Activated CD8-positive, alpha-beta T cell treated with anti-CD3 and anti-CD28 coated beads for 36 hours (primary cell): ENCODE data around the gene PAM16. TPM values are rescaled to one million over a fixed set of nuclear protein-coding genes. Genes with fewer than 3 reads are reported as not detected.

Experiments used
- ATAC-seq: fragments of 200-7000 bp; cut with Tn5 transposase; one replicate; pipeline ENCODE4 v1.10.0; 2021; ENCODE audit warnings: mild to moderate bottlenecking, moderate library complexity
- CTCF ChIA-PET: fragments of 350-600 bp; sonication (Branson Sonifier 250); formaldehyde crosslinking; loops from one replicate; lab custom pipeline; 2021; ENCODE audit warnings: antibody characterized with exemption; lab: Charles Lee
- POLR2A ChIA-PET: fragments of 350-600 bp; sonication (Branson Sonifier 250); formaldehyde crosslinking; loops from one replicate; lab custom pipeline; 2021; ENCODE audit warnings: antibody characterized with exemption; lab: Charles Lee
- DNase-seq: peaks from one replicate; pipeline ENCODE4 v3.0.0-alpha.2; 2020
- H3K27ac Mint-ChIP-seq: one replicate; pipeline ENCODE4 v1.8.0; 2021; ENCODE audit warnings: mild to moderate bottlenecking, mixed read lengths
- H3K27me3 Mint-ChIP-seq: one replicate; pipeline ENCODE4 v1.8.0; 2021; ENCODE audit warnings: mixed read lengths
- H3K36me3 Mint-ChIP-seq: one replicate; pipeline ENCODE4 v1.8.0; 2021; ENCODE audit warnings: low read depth, mixed read lengths
- H3K4me1 Mint-ChIP-seq: one replicate; pipeline ENCODE4 v1.8.0; 2021; ENCODE audit warnings: low read depth, mixed read lengths
- H3K4me3 Mint-ChIP-seq: one replicate; pipeline ENCODE4 v1.8.0; 2021; ENCODE audit warnings: mild to moderate bottlenecking, moderate library complexity, mixed read lengths
- H3K9me3 Mint-ChIP-seq: one replicate; pipeline ENCODE4 v1.8.0; 2021; ENCODE audit warnings: mixed read lengths
- intact Hi-C: fragments of 100-400 bp; cut with micrococcal nuclease; formaldehyde crosslinking; loops from one replicate; pipeline ENCODE4 v1.10.0; 2022
- total RNA-seq, 2 experiments: library from RNA; stranded (reverse); gene quantifications; one replicate each; pipeline ENCODE4 v1.2.3, GENCODE V29; 2021
- TF ChIP-seq, protein P1 (sequence below): fragments of 200-600 bp; IDR thresholded peaks from one replicate; pipeline ENCODE4 v1.8.0; 2022; ENCODE audit warnings: antibody characterized with exemption, mild to moderate bottlenecking

The PAM16 gene
- total RNA-seq, 2 experiments from 2014 or later, result 65.9 to 70.1 TPM

- H3K4me3 Mint-ChIP-seq, result no peak overlapping the region
- H3K27me3 Mint-ChIP-seq, result no peaks in the 10 kb centered on the region
- H3K36me3 Mint-ChIP-seq, result peaks cover 5% of the 10 kb centered on the region
- intact Hi-C loops, result no loop called here
- DNase-seq (no peak), ATAC-seq (no peak)
- H3K4me1 Mint-ChIP-seq, result no peaks in the 10 kb centered on the region
- H3K9me3 Mint-ChIP-seq, result no peaks in the 10 kb centered on the region
- H3K27ac Mint-ChIP-seq, result no peak overlapping the region
- POLR2A ChIA-PET, result interaction anchor here (0.8 kb wide), 2 partner anchors 12 to 16 kb away, joined by 3 read pairs; no protein-coding TSS in a partner anchor
- CTCF ChIA-PET, result no interaction called here
- TF ChIP-seq, protein P1, sequence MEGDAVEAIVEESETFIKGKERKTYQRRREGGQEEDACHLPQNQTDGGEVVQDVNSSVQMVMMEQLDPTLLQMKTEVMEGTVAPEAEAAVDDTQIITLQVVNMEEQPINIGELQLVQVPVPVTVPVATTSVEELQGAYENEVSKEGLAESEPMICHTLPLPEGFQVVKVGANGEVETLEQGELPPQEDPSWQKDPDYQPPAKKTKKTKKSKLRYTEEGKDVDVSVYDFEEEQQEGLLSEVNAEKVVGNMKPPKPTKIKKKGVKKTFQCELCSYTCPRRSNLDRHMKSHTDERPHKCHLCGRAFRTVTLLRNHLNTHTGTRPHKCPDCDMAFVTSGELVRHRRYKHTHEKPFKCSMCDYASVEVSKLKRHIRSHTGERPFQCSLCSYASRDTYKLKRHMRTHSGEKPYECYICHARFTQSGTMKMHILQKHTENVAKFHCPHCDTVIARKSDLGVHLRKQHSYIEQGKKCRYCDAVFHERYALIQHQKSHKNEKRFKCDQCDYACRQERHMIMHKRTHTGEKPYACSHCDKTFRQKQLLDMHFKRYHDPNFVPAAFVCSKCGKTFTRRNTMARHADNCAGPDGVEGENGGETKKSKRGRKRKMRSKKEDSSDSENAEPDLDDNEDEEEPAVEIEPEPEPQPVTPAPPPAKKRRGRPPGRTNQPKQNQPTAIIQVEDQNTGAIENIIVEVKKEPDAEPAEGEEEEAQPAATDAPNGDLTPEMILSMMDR, result no peak
These were observed 14.9 kb upstream of the PAM16 start for GRCh38 chr16:4366016-4366415.

DNA sequence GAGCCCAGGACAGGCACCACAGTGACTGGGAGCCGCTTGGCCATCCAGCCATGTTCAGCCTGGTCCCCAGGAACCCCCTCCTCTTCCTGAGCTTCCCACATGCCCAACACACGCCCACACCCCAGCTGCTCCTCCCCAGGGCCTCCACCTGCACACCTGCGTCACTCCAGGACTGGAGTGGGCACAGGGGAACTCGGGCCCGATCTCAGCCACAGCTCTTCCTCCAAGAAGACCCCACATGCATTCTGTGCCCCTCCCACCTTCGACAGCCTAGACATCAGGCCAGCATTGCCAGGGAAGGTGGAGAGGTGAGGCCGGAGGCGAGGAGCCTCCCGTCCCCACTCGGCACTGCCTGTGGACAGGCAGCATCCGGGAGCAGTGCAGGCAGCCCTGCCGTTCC, 14.5 kb upstream of the PAM16 start:
- POLR2A ChIA-PET, result interaction anchor here (0.8 to 1.4 kb wide), 3 partner anchors 9 to 16 kb away, joined by 3 read pairs; no protein-coding TSS in a partner anchor
- ATAC-seq, result no peak

GRCh38 chr16:4365014-4365406, 13.9 kb upstream of the PAM16 start:
- CTCF ChIA-PET, result interaction anchor here (2.0 kb wide), 1 partner anchor 37 kb away, joined by 8 read pairs; no protein-coding TSS in a partner anchor
- Mint-ChIP-seq H3K27me3 (no peaks in the 10 kb centered on the region), H3K4me1 (no peaks in the 10 kb centered on the region), H3K4me3 (no peak overlapping the region), H3K9me3 (no peaks in the 10 kb centered on the region), H3K36me3 (peaks cover 8% of the 10 kb centered on the region), H3K27ac (no peak overlapping the region)
- intact Hi-C loops, result no loop called here
- TF ChIP-seq, protein P1, result no peak
- DNase-seq, result no peak
- POLR2A ChIA-PET, result interaction anchor here (0.8 to 1.4 kb wide), 3 partner anchors 10 to 63 kb away, joined by 3 read pairs; no protein-coding TSS in a partner anchor
- no peak for ATAC-seq

More for the DNA sequence above, 14.5 kb upstream of the PAM16 start:
- CTCF ChIA-PET, result no interaction called here
- Mint-ChIP-seq H3K36me3 (peaks cover 8% of the 10 kb centered on the region), H3K27ac (no peak overlapping the region), H3K4me1 (no peaks in the 10 kb centered on the region), H3K4me3 (no peak overlapping the region), H3K9me3 (no peaks in the 10 kb centered on the region), H3K27me3 (no peaks in the 10 kb centered on the region)
- TF ChIP-seq, protein P1, result no peak
- no peak for DNase-seq
- intact Hi-C loops, result no loop called here

- no peak overlapping the region for H3K27ac Mint-ChIP-seq
- no peaks in the 10 kb centered on the region for H3K4me1 Mint-ChIP-seq
- DNase-seq (no peak), ATAC-seq (no peak)
- intact Hi-C loops, result no loop called here
- ChIA-PET POLR2A (interaction anchor here (1.0 to 1.4 kb wide), 2 partner anchors 10 to 64 kb away, joined by 3 read pairs; no protein-coding TSS in a partner anchor), CTCF (interaction anchor here (2.0 kb wide), 1 partner anchor 38 kb away, joined by 8 read pairs; no protein-coding TSS in a partner anchor)
- no peak overlapping the region for H3K4me3 Mint-ChIP-seq
- H3K9me3 Mint-ChIP-seq, result no peaks in the 10 kb centered on the region
- TF ChIP-seq, protein P1, result no peak
- H3K36me3 Mint-ChIP-seq, result peaks cover 8% of the 10 kb centered on the region
- no peaks in the 10 kb centered on the region for H3K27me3 Mint-ChIP-seq
These were observed 13.3 kb upstream of the PAM16 start for GRCh38 chr16:4364196-4365013.
